Hypothalamus (tissue), 51 donors: Measurements from ENCODE around the gene BSDC1.

Source experiments
- DNase-seq, 51 donors: peaks; one replicate each; lab custom pipeline; 2025; lab: John Stamatoyannopoulos, UW

BSDC1 gene

DNA sequence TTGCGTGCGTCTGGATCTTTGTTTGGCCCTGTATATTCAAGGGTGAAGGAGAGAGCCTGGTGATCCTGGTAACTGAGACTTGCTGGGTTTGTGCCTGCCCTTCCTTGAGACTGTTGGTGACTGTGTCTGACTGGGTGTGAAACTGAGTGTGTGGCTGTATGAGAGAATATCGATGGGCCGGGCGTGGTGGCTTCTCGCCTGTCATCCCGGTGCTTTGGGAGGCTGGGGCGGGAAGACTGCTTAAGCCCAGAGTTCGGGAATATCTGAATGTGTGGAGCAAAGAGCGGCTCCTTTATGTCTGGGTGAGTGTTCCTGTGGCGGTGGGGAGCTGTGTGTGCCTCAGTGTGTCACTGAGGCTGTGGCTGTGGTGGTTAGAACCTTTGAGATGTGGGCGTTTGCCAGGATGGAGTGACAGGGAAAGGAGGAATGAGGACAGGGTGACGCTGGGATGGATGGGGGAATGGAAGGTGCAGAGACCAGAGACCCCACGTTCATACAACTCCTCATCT lies 55.5 kb downstream of the BSDC1 start:
- DNase-seq = peak in 7 of 51 donors; percentile 26 to 87 (median 59)

DNA sequence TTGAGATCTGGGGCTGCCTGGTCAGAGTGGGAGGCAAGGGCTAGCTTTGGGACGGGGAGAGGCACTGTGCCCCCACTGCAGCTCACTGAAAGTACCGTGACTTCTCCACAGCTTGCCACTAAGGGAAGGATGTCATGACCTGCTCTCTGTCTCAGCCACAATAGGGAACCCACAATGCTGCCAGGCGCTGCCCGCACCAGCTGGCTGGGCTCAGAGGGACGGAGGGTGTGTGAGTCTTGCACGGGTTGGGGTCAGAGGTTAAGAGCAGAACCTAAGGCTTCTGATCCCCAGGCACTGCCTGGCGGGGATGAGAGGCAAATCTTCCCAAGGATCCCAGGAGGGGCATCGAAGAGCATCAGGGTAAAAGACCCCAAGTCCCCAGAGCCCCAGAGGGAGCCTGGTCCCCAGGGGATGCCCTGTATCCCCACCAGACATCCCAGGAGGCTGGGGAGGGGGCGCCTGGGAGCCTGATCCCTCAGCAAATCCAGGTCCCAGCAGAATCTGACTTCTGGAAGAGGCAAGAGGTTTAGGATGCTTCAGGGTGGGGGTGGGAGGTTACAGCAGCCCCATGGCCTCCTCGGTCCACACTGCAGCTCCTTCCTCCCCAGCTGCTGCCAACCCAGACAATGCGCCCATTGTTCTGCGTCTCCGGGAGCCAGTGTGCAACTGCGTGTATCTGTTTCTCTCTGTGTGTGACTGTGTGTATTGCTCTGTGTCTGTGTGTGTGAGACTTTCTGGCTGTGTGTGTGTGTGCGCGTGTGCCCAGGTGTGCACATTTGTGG lies 56.2 kb downstream of the BSDC1 start:
- peak in 49 of 51 donors; percentile 22 to 92 (median 77) for DNase-seq

DNA sequence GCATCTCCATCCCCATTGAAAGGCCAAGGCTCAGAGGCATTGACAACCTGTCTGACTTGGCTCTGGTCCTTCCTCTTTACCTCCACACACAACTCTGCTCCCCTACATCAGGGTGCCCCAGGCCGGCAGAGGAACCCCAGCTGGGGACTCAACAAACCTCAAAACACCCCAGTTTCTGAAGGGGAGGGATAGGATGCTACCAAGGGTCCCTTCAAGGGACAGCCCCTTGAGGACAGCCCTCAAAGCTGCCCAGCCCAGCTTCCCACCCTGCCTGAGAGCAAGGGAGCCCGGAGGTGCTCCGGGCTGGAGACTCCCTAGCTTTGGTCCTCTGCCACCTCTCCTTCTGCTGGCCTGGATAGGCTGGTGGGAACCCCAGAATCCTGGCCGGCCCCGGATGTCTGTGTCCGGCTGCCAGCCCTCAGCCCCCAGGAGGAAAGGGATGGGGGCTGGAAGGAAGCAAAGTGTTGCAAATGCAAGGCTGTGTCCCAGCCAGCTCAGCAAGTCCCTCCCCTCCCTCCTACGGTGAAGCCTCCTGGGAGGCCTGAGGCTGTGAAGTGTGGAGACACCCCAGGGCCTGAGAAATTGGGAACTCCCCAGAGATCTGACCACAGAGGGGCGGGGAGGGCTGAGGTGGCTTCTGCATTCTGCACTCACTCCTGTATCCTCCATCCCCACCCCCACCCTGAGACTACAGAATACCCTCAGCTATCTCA lies 57.1 kb downstream of the BSDC1 start:
- peak in 8 of 51 donors; percentile 15 to 63 (median 35) for DNase-seq

DNA sequence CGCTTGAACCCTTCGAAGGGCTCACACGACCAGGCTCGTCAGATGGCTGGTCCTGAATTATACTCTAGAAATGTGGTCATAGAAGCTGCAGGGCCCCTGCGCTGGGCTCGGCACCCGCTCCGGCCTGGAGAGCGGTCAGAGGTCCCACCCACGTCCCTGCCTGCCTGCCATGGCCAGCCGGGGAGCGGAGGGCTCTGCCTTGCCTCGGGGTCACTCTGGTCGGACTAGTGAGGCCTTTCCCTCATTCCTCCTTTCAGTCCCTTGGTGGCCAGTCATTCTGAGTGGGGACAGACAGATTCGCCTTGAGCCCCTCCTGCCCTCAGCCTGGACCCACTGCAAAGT lies 57.7 kb downstream of the BSDC1 start:
- DNase-seq = peak in 2 of 51 donors; percentile 56 to 60

DNA sequence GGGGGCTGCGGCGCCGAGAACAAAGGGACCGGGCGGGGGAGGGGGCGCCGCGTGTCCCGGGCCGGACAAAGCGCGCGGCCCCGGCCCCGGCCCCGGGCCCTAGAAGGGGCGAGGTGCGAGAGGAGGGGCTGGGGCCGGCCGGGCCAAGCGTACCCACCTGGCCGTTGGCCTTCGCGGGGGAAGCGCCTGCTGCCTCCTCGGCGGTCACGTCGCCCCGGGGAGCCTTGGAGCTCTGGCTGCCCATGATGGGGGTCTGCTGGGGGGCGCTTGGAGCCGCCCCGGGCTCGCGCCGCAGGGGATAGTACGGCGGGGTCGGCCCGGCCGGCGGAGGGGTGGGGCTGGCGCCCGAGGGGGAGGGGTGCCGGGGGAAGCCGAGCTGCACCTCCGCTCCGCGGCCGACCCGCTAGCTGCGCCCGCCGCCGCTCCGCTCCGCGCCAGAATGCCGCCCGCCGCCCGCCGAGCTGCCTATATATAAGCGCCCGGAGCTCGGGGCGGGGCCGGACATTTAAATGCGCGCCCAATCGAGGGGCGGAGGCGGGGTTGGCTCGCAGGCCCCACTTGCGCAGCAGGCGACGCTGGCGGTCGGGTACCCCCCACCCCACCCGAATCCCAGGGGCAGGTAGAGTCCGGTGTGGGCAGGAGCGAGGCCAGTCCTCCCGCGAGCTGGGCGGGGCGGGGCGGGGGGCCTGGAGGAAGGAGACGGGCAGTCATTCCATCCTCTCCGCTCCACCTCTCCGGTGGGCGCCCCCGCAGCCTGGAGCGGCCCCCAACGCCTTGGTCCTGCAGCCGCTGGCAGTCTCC lies 58.3 kb downstream of the BSDC1 start, which contains the start of gene MARCKSL1:
MARCKSL1 (minus strand) TSS at position 444 of the 801 bp plus-strand sequence; CDS start at position 244, 200 bp downstream.
- DNase-seq = peak in 50 of 51 donors; percentile 37 to 93 (median 78)

DNA sequence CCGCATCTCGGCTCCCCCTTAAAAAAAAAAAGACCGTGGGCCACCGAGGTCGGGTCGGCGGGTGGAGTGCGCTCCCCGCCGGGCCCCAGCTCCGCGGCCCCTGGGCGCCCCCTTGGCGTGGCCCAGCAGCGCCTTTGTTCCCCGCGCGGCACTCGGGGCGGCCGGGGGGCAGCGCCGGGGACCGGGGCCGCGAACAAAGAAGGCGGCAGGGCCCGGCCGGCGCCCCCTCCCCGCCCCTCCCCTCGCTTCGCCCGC lies 58.8 kb downstream of the BSDC1 start:
- peak in 1 of 51 donors; percentile 42 for DNase-seq

DNA sequence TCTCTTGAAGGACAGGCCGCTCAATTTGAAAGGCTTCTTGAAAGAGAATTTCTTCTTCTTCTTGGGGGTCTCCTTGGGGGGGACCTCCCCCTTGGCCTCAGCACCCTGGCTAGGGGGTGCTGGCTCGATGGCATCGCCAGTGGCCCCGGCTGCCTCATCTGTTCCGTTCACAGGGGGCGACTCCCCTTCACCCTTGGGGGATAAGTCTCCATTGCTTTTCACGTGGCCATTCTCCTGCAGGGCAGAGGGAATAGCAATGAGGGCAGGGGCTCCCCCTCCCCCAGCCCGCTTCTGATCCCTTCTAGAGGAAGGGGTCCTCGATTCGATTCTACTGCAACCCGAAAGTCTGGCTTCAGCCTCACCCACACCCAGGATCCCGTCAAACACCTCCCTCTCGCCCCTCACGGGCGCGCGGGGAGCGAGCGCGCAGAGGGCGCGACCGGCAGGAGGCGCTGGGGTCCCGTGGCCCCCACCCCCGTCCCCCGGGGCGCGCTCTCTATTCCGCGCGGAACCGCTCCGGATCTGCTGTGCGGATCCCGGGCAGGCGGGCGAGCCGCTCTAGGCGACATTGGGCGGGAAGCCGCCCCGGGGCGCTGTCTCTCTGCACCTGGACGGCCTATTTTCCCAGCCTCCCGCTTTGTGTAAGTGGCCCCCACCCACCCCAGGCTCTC lies 59.2 kb downstream of the BSDC1 start:
- peak in 30 of 51 donors; percentile 19 to 72 (median 44) for DNase-seq

DNA sequence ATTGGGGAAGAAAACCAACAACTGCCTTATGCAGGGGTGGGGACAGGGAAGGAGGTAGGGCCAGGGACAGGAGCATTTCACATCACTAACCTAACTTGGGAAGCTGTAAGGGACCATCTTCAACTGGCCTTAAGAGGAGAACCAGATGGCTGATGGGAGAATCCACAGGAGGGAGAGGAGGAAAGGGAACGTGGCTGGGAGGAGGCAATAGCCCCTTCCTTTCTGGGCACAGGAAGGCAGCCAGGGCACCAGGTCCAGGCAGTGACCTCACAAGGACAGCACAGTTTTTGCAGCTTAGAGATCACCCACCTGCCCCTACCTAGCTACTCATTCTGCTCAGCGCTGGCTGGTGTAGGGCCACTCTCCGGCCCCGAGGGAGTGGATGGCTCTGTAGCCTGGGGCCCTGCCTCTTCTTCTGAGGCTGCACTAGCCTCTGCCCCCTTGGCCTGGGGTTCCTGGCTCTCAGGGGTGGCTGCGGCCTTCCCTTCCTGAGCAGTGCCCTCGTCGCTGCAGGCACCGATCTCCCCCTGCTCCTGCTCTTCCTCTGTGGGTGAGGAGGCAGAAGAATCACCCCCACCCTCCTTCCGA lies 59.9 kb downstream of the BSDC1 start:
- peak in 2 of 51 donors; percentile 26 to 53 for DNase-seq

DNA sequence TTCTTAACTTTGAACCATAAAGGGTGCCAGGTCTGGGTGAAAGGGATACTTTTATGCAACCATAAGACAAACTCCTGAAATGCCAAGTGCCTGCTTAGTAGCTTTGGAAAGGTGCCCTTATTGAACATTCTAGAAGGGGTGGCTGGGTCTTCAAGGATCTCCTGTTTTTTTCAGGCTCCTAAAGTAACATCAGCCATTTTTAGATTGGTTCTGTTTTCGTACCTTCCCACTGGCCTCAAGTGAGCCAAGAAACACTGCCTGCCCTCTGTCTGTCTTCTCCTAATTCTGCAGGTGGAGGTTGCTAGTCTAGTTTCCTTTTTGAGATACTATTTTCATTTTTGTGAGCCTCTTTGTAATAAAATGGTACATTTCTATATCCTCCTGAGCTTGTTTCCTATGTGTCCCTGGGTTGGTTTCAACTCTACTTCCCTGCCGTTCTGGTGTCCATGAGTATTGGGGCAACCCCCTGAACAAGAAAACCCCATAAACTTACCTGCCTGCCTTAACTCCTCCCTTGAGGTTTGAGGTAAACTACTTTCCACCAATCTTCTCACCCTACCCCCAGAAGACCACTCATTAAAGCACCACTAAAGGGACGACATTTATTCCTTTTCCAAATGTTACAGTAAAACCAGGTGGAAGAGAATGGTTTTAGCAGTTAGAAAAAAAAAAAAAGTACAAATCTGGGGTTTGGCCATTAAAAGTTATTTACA lies 60.8 kb downstream of the BSDC1 start:
- no peak for DNase-seq

DNA sequence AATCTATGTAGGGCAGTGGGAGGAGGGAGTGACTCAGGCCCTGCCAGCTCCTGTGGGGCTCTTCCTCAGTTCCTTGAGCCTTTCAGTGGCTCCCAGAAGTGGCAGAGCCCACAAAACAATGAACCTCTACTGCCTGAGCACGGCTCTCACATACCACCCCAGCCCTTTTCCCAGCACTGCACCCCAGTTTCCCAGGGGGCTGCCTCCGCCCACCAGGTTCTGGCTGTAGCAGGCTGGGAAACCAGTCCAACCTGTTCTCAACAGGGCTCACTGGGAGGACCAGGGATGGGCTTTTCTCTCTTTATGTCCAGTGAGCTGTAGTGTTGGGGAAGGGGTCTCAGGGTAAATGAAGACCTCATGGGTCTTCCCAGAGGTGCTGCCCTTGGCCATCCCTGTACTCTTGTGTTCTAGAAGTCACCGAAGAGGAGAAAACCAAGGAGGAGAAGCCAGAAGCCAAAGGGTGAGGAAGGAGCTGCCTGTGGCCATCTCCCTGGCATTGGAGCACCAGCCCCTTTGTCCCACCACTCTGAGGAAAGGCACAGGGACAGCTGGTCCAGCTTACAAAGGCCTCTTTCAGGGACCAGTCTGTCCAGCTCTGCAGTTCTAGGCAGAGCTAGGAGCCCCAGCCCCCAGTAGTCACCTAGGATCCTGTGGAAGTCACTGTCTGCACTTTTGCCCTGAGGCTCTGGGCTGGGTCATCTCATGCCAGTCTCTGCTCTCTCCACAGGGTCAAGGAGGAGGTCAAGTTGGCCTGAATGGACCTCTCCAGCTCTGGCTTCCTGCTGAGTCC lies 61.8 kb downstream of the BSDC1 start:
- peak in 21 of 51 donors; percentile 15 to 73 (median 35) for DNase-seq

DNA sequence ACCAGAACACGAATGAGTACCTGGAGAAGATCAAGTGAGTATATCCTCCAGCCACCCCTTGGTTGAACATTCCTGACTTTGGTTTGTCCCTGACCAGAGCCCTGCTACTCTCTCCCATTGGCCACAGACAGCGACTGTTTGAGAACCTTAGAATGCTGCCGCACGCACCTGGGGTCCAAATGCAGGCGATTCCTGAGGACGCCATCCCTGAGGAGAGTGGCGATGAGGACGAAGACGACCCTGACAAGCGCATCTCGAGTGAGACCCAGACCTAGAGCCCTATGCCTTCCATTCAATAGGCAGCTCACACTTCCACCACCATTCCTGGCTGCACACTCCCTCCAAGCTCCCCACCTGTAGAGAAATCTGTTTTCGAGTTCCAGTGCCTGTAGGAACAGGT lies 62.7 kb downstream of the BSDC1 start:
- no peak for DNase-seq

DNA sequence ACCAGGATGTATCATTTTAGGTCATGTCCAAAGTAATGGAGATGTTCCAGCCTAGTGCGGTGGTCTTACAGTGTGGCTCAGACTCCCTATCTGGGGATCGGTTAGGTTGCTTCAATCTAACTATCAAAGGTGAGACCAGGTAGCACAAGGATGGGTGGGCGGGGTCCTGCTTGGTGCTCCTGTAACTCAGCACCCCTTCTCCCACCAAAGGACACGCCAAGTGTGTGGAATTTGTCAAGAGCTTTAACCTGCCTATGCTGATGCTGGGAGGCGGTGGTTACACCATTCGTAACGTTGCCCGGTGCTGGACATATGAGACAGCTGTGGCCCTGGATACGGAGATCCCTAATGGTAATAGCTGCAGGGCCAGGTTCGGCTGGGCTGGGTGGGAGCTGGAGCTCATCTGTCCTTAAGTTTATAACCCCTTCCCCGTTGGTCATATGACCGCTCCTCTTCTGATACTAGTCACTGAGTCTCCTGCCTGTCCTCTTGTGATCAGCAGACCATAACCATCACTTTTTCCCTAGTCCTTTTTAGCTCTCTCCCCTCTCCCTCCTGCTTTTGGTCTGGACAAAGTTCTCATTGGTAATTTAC lies 63.6 kb downstream of the BSDC1 start:
- DNase-seq = no peak

DNA sequence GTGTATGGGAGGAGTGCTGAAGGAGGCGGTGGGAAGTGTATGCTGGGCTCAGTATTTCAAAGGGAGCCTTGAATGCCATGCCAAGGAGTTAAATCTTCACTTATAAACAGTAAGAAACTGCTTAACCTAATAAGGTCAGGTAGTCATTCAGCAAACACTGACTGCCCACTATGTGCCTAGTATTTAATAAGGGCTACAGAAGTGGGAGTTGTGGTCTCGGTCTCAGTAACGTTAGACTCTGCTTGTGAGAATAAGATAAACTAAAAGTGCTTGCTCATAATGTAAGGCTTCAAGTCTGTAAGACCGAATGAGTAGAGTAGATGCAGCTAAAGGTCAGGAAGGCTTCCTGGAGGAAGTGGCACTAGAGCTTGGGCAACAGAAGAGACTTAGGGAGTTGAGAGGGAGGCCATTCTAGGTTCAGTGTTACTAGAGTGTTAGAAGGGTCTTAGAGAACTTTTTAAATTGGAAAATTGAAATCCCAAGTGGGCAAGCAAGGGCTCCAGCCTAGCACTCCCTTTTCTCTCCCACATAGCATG lies 64.2 kb downstream of the BSDC1 start:
- DNase-seq = no peak

DNA sequence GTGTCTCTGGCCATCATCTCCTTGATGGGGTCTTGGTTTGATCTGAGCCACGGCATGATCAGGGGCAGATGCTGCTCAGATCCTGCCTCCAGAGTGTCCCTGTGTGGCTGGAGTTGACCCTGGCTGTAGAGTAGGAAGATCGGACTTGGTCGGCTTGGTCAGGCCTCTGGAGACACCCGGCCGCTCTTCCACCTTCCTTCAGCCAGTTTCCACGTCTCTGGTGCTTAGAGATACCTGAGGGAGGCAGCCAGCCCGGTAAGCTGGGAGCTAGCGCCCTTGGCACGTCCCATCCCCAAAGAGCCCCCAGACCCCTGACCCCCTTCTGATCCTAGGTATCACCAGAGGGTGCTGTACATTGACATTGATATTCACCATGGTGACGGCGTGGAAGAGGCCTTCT lies 67.0 kb downstream of the BSDC1 start:
- DNase-seq = no peak

DNA sequence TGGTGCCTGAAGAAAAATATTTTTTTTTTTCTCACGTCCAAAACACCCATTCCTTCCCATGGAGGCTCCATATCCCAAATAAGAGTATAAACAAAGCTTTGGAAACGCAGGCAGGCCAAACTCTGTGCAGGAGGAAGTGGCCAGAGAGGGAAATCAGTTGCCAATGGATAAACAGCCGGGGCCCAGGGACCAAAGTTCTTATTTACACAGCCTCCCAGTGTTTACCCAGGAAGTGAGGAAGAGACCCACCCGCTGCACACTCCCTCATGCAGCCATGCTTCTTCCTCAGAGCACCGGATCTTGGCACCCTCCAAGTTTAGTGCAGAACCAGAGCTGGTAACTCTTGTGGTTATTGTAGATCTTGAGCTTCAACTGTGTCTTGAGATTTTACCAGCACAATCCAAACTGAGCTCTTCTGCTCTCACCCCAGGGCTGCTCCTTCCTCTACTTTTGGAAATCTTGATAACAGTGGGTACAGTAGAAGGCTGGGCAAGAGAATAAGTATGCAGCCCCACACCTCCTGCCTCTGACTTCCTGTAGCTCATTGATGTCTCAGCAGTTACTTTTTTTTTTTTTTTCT lies 72.4 kb downstream of the BSDC1 start:
- DNase-seq = no peak

DNA sequence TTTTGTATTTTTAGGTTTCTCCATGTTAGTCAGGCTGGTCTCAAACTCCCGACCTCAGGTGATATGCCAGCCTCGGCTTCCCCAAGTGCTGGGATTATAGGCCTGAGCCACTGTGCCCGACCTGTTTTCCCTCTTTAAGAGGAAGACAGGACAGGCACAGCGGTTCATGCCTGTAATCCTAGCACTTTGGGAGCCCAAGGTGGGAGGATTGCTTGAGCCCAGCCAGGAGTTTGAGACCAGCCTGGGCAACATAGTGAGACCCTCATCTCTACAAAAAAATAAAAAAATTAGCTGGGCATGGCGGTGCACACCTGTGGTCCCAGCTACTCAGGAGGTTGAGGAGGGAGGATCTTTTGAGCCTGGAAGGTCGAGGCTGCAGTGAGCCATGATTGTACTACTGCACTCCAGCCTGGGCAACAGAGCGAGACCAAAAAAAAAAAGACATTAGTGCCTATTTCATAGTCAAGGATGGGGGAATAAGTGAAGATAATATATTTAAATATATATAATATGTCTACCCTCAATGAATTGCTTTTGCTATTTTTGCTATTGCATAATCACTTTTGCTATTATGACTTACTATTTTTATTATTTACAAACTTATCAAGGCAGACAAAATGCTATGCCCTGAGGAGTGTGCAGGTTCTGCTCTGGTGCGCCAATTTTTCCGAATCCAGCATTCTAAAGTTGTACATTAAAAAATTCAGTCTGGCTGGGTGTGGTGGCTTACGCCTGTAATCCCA lies 75.9 kb downstream of the BSDC1 start:
- DNase-seq = no peak

DNA sequence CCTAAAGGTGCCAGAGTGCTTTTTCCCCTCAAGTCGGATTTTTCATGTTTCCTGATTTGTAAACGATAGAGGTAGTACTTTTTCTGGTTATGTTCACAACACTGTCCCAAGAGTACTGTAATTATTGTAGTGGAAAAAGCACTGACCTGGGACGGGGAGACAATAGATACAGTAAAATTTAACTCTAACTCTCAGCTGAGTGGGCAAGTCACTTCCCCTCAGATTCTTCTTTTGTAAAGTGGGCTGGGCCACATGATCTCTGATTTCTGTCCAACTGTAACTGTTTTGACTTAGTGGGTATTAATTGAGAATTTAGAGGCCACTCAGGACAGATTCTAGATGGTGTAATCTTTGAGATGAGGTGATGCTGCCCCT lies 77.4 kb downstream of the BSDC1 start:
- no peak for DNase-seq
